ENCODE results near the gene FOXE3. TPM values are rescaled to one million over a fixed set of nuclear protein-coding genes. Genes with fewer than 3 reads are reported as not detected.

The FOXE3 gene
- total RNA-seq = not detected

GRCh38 chr1:47415728-47416318 lies at the start of gene FOXE3:
Gene FOXE3, plus strand, starts transcription at chr1:47416285. Its CDS starts 31 bp downstream, at chr1:47416316.
- intact Hi-C loops (cut with DNase I; ENCODE audit: low total_unique reads) = no loop called here
- H3K4me3 ChIP-seq (ENCODE audit: low read depth, poor library complexity, severe bottlenecking) = no peak within 1 kb of the TSS
- 31 to 34% methylated on average over 20 to 21 of the region's 21 CpGs for WGBS, 2 donors
- no peak for DNase-seq (ENCODE audit: low spot score in 2 of 2)
- TF ChIP-seq CTCF (IDR thresholded peaks at IDR 0.05) = no peak
- TF ChIP-seq POLR2A (IDR thresholded peaks at IDR 0.05) = no peak

GRCh38 chr1:47367651-47368050 lies 48.4 kb upstream of the FOXE3 start:
- DNase-seq (ENCODE audit: low spot score in 2 of 2) = no peak
- 93 to 97% methylated on average over 7 of the region's 7 CpGs for WGBS, 2 donors
- H3K4me3 ChIP-seq (ENCODE audit: low read depth, poor library complexity, severe bottlenecking) = no peak overlapping the region
- intact Hi-C loops (cut with DNase I; ENCODE audit: low total_unique reads) = no loop called here
- no peak for TF ChIP-seq POLR2A (IDR thresholded peaks at IDR 0.05)
- TF ChIP-seq CTCF (IDR thresholded peaks at IDR 0.05) = no peak

- no peak for DNase-seq (ENCODE audit: low spot score in 2 of 2)
- no peak overlapping the region for H3K4me3 ChIP-seq (ENCODE audit: low read depth, poor library complexity, severe bottlenecking)
- TF ChIP-seq POLR2A (IDR thresholded peaks at IDR 0.05) (no peak), CTCF (IDR thresholded peaks at IDR 0.05) (no peak)
- intact Hi-C loops (cut with DNase I; ENCODE audit: low total_unique reads) = no loop called here
Observed at GRCh38 chr1:47371016-47371517, 45.0 kb upstream of the FOXE3 start.

- TF ChIP-seq POLR2A (IDR thresholded peaks at IDR 0.05) (no peak), CTCF (IDR thresholded peaks at IDR 0.05) (no peak)
- intact Hi-C loops (cut with DNase I; ENCODE audit: low total_unique reads) = no loop called here
- 71 to 78% methylated on average over 1 of the region's 1 CpG for WGBS, 2 donors
- no peak overlapping the region for H3K4me3 ChIP-seq (ENCODE audit: low read depth, poor library complexity, severe bottlenecking)
- DNase-seq (ENCODE audit: low spot score in 2 of 2) = no peak
Observed at GRCh38 chr1:47374501-47374900, 41.6 kb upstream of the FOXE3 start.

- WGBS, 2 donors = 63 to 83% methylated on average over 1 of the region's 1 CpG
Observed at GRCh38 chr1:47378147-47378546, 37.9 kb upstream of the FOXE3 start.

More at GRCh38 chr1:47378147-47378546, 37.9 kb upstream of the FOXE3 start:
- intact Hi-C loops (cut with DNase I; ENCODE audit: low total_unique reads) = no loop called here
- DNase-seq (ENCODE audit: low spot score in 2 of 2) = no peak
- H3K4me3 ChIP-seq (ENCODE audit: low read depth, poor library complexity, severe bottlenecking) = no peak overlapping the region
- TF ChIP-seq CTCF (IDR thresholded peaks at IDR 0.05) (no peak), POLR2A (IDR thresholded peaks at IDR 0.05) (no peak)
